ENCODE results near the gene NUP62.
A peak's percentile ranks its signal among the peaks of the same experiment; 100 is the strongest.

DNA sequence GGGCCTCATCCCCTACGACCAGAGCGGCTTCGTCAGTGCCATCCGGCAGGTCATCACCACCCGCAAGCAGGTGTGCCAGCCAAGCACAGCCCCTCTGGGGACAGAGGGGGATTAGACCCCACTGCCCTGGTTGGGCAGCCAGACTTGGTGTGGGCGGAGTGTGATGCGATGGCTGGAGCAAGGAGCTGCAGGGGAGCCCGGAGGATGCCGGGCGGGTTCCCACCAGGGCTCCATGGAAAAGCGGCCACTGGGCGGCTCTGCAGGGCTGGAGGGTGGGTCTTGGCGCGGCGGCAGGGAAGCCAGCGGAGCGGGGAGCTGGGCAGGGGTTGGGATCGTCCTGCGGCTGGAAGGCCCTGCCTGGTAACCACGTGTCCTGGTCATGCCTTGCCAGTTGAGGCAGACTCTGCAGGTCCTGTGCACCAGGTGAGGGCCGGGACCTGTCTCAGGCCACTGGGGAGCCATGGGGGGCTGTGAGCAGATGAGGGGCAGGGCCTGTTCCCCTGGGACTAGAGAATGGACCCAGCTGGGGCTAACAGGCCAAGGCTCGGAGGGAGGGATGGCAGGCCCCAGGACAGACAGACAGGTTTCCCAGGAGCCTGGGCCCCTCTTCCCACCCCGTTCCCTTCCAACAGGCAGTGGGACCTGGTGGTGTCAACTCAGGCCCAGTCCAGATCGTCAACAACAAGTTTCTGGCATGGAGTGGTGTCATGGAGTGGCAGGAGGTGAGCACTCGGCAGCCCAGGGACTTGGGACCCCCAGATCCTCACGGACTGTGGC is 72.1 kb downstream of the NUP62 start:
- TF ChIP-seq, protein P1, sequence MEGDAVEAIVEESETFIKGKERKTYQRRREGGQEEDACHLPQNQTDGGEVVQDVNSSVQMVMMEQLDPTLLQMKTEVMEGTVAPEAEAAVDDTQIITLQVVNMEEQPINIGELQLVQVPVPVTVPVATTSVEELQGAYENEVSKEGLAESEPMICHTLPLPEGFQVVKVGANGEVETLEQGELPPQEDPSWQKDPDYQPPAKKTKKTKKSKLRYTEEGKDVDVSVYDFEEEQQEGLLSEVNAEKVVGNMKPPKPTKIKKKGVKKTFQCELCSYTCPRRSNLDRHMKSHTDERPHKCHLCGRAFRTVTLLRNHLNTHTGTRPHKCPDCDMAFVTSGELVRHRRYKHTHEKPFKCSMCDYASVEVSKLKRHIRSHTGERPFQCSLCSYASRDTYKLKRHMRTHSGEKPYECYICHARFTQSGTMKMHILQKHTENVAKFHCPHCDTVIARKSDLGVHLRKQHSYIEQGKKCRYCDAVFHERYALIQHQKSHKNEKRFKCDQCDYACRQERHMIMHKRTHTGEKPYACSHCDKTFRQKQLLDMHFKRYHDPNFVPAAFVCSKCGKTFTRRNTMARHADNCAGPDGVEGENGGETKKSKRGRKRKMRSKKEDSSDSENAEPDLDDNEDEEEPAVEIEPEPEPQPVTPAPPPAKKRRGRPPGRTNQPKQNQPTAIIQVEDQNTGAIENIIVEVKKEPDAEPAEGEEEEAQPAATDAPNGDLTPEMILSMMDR (IDR thresholded peaks at IDR 0.05): no peak
- TF ChIP-seq POLR2AphosphoS5 (IDR thresholded peaks at IDR 0.05; ENCODE audit: low read depth, low read length) (peak; percentile 28), RCOR1 (IDR thresholded peaks at IDR 0.05; ENCODE audit: low read length) (no peak), MEF2A (IDR thresholded peaks at IDR 0.05; ENCODE audit: borderline replicate concordance, low read depth) (no peak)
- TF ChIP-seq, protein P2, sequence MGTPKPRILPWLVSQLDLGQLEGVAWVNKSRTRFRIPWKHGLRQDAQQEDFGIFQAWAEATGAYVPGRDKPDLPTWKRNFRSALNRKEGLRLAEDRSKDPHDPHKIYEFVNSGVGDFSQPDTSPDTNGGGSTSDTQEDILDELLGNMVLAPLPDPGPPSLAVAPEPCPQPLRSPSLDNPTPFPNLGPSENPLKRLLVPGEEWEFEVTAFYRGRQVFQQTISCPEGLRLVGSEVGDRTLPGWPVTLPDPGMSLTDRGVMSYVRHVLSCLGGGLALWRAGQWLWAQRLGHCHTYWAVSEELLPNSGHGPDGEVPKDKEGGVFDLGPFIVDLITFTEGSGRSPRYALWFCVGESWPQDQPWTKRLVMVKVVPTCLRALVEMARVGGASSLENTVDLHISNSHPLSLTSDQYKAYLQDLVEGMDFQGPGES (IDR thresholded peaks at IDR 0.05; ENCODE audit: low read depth, low read length): no peak

Data from SK-N-SH (cell line).